C4-2B (cell line): ENCODE results near the gene SHD.

Source experiments
- CTCF ChIP-seq: fragments of 450-650 bp; conservative IDR thresholded peaks from 2 replicates; pipeline ENCODE4 v1.5.1; 2017; ENCODE audit warnings: mild to moderate bottlenecking
- ZFX ChIP-seq: fragments of 450-650 bp; IDR thresholded peaks from 2 replicates; pipeline ENCODE4 v1.6.1; 2017

DNA sequence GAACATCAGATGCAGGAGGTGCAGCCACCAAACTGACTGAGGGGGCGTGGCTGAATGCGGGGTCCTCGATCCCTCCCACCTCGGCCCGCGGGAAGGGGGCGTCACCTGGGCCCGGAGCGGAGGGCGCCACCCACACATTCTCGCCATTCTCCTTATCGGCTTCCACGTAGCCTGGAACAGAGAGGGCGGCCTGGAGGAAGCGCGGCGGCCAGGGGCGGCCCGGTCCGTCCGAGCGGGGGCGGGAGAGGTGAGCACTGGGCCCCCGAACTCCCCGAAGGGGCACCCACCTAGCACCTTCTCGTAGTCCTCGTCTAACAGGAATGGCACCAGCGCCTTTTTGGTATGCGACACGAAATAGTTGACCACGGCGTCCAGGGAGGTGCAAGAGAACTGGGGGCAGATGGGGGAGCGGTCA lies 47.8 kb downstream of the SHD start:
- TF ChIP-seq CTCF: no peak
- no peak for TF ChIP-seq ZFX
